HepG2 (cell line): ENCODE measurements around the gene SNED1. TPM values are rescaled to one million over a fixed set of nuclear protein-coding genes. Genes with fewer than 3 reads are reported as not detected.
A peak's percentile ranks its signal among the peaks of the same experiment; 100 is the strongest.

Source experiments
- ARHGAP35 ChIP-seq: sonication (generic); formaldehyde crosslinking; IDR thresholded peaks from 2 replicates; pipeline ENCODE4 v1.9.0; 2022; ENCODE audit warnings: mild to moderate bottlenecking, inconsistent platforms, moderate library complexity, missing genetic modification reagents, borderline replicate concordance
- FUBP1 ChIP-seq: sonication (generic); formaldehyde crosslinking; IDR thresholded peaks from 2 replicates; pipeline ENCODE4 v1.5.1; 2020; ENCODE audit warnings: missing genetic modification reagents, mild to moderate bottlenecking, borderline replicate concordance
- GPN1 ChIP-seq: sonication (generic); formaldehyde crosslinking; IDR thresholded peaks from 2 replicates; pipeline ENCODE4 v1.5.1; 2020; ENCODE audit warnings: missing genetic modification reagents, borderline replicate concordance
- HDAC6 ChIP-seq: fragments of 200-600 bp; sonication (generic); IDR thresholded peaks from 2 replicates; pipeline ENCODE4 v1.7.0; 2017; ENCODE audit warnings: mild to moderate bottlenecking, antibody characterized with exemption, low read length, low read depth
- NCOA1 ChIP-seq: sonication (generic); formaldehyde crosslinking; IDR thresholded peaks from 2 replicates; pipeline ENCODE4 v1.9.0; 2021; ENCODE audit warnings: missing genetic modification reagents
- NFAT5 ChIP-seq: sonication (generic); formaldehyde crosslinking; IDR thresholded peaks from 2 replicates; pipeline ENCODE4 v1.4.0; 2020; ENCODE audit warnings: missing genetic modification reagents
- NONO ChIP-seq, 2 experiments: fragments of 450-650 bp in 1 of 2; sonication (generic) in 1 of 2; formaldehyde crosslinking in 1 of 2; IDR thresholded peaks in 1 of 2; conservative IDR thresholded peaks in 1 of 2; 2 replicates each; pipeline versions ENCODE4 v1.6.1 to v1.8.0; 2017 to 2022; ENCODE audit warnings: mild to moderate bottlenecking in 1 of 2, missing genetic modification reagents in 1 of 2, moderate library complexity in 1 of 2
- PHF21A ChIP-seq: sonication (generic); formaldehyde crosslinking; IDR thresholded peaks from 2 replicates; pipeline ENCODE4 v1.5.0; 2020; ENCODE audit warnings: mild to moderate bottlenecking, missing genetic modification reagents
- PITX1 ChIP-seq: sonication (generic); formaldehyde crosslinking; IDR thresholded peaks from 2 replicates; pipeline ENCODE4 v1.5.1; 2020; ENCODE audit warnings: mild to moderate bottlenecking, missing genetic modification reagents
- POLR2G ChIP-seq: fragments of 200-400 bp; formaldehyde crosslinking; IDR thresholded peaks from 2 replicates; pipeline ENCODE4 v1.6.1; 2018; ENCODE audit warnings: mild to moderate bottlenecking, low read depth, low read length, moderate library complexity
- SIN3B ChIP-seq: fragments of 150-350 bp; IDR thresholded peaks from 2 replicates; pipeline ENCODE4 v1.6.1; 2014; ENCODE audit warnings: low read length
- SRF ChIP-seq: IDR thresholded peaks from 2 replicates; pipeline ENCODE4 v1.6.1; 2011; ENCODE audit warnings: mild to moderate bottlenecking, low read depth, low read length, moderate library complexity
- SRSF9 ChIP-seq: fragments of 200-400 bp; formaldehyde crosslinking; IDR thresholded peaks from 2 replicates; pipeline ENCODE4 v1.6.1; 2018; ENCODE audit warnings: borderline replicate concordance, mild to moderate bottlenecking, low read depth, low read length; ENCODE audit not compliant: insufficient read depth, poor library complexity, severe bottlenecking
- TAF15 ChIP-seq: fragments of 200-400 bp; formaldehyde crosslinking; IDR thresholded peaks from one replicate; pipeline ENCODE4 v1.6.1; 2018; ENCODE audit warnings: mild to moderate bottlenecking, low read depth, low read length; ENCODE audit not compliant: poor library complexity, severe bottlenecking
- ZBTB7A ChIP-seq: sonication (generic); formaldehyde crosslinking; IDR thresholded peaks from 2 replicates; pipeline ENCODE4 v1.8.0; 2022; ENCODE audit warnings: mild to moderate bottlenecking, missing genetic modification reagents
- ZFP1 ChIP-seq: IDR thresholded peaks from 2 replicates; pipeline ENCODE4 v1.6.1; 2016
- ZMAT5 ChIP-seq: sonication (generic); formaldehyde crosslinking; IDR thresholded peaks from 2 replicates; pipeline ENCODE4 v1.5.0; 2020; ENCODE audit warnings: mild to moderate bottlenecking, low read depth, missing genetic modification reagents, borderline replicate concordance
- ZNF615 ChIP-seq: sonication (generic); formaldehyde crosslinking; IDR thresholded peaks from 2 replicates; pipeline ENCODE4 v1.5.0; 2020; ENCODE audit warnings: mild to moderate bottlenecking, missing genetic modification reagents, borderline replicate concordance
- ZNF616 ChIP-seq: sonication (generic); formaldehyde crosslinking; IDR thresholded peaks from 2 replicates; pipeline ENCODE4 v1.5.0; 2020; ENCODE audit warnings: low read depth, mild to moderate bottlenecking, missing genetic modification reagents
- ZNF672 ChIP-seq: sonication (generic); formaldehyde crosslinking; IDR thresholded peaks from 2 replicates; pipeline ENCODE4 v1.8.1; 2022; ENCODE audit warnings: missing genetic modification reagents
- ZNF776 ChIP-seq: sonication (generic); formaldehyde crosslinking; IDR thresholded peaks from 2 replicates; pipeline ENCODE4 v1.4.0; 2020; ENCODE audit warnings: mild to moderate bottlenecking, missing genetic modification reagents
- polyA plus RNA-seq, 8 experiments: library from polyadenylated mRNA; depleted of rRNA in 3 of 8; stranded (reverse) in 7 of 8; unstranded in 1 of 8; fragments of >200 nt; fragmentation: Illumina TruSeq in 4 of 8; extraction: Trizol in 4 of 8; gene quantifications; 2 replicates each; pipeline versions ENCODE4 v1.2.1 to v1.2.3, GENCODE V29; 2011 to 2016; ENCODE audit warnings: low read depth in 4 of 8, missing spikeins in 1 of 8, mixed read lengths in 1 of 8; ENCODE audit not compliant: insufficient read depth in 1 of 8
- total RNA-seq, 5 experiments: library from RNA; depleted of rRNA; stranded (reverse); fragments of >200 nt; fragmentation: Illumina TruSeq; extraction: Trizol; gene quantifications; 2 replicates each; pipeline ENCODE4 v1.2.3, GENCODE V29; 2016; ENCODE audit warnings: low read depth in 1 of 5

The SNED1 gene
- total and polyA plus RNA-seq, 2 of the 13 experiments (the other 11 are each of a cell fraction or from before 2014, with no cell fraction given) = 0.15 to 0.65 TPM

GRCh38 chr2:240966906-240967680 is 31.3 kb upstream of the SNED1 start (continued):
- no peak for TF ChIP-seq ZMAT5 (CRISPR knock-in tag)
- TF ChIP-seq ZNF776 (CRISPR knock-in tag) = 0 out of 2 replicates have a peak, but pooled peaks have one; percentile 22
- no peak for TF ChIP-seq NFAT5 (CRISPR knock-in tag)
- TF ChIP-seq ZNF672 = no peak; the same call in 1 of the 2 replicates
- TF ChIP-seq PHF21A (CRISPR knock-in tag) = peak; percentile 33
- no peak for TF ChIP-seq SRSF9
- no peak; the same call in 1 of the 2 replicates for TF ChIP-seq PITX1 (CRISPR knock-in tag)
- TF ChIP-seq ZNF616 (CRISPR knock-in tag) = no peak
- no peak for TF ChIP-seq ZFP1 (CRISPR knock-in tag)
- TF ChIP-seq ARHGAP35 = peak; percentile 60; the same call in 1 of the 2 replicates
- no peak for TF ChIP-seq FUBP1 (CRISPR knock-in tag)
- no peak for TF ChIP-seq TAF15
- no peak for TF ChIP-seq NCOA1 (CRISPR knock-in tag)
- TF ChIP-seq ZBTB7A (CRISPR knock-in tag) = peak; percentile 50; the same call in 1 of the 2 replicates
- no peak for TF ChIP-seq SIN3B
- TF ChIP-seq HDAC6 = no peak
- TF ChIP-seq SRF = no peak
- no peak for TF ChIP-seq ZNF615
- TF ChIP-seq POLR2G = peak; percentile 47; the same call in 1 of the 2 replicates
- TF ChIP-seq NONO (IDR thresholded peaks at IDR 0.05) = no peak
- TF ChIP-seq NONO (CRISPR knock-in tag; conservative IDR thresholded peaks at IDR 0.05) = peak; percentile 82
- no peak for TF ChIP-seq GPN1 (CRISPR knock-in tag)
